ENCODE results near the gene CWF19L1.
"Not testable (repeated sequence)": the region's sequence is repeated elsewhere in the genome, so short reads cannot be mapped to it uniquely, and the experiment has no call there.

The CWF19L1 gene

GRCh38 chr10:100267239-100268104 lies at the start of gene CWF19L1:
Gene CWF19L1, minus strand, starts transcription at chr10:100267638. Its CDS starts 45 bp downstream, at chr10:100267593.
- peak; percentile 53 to 58 for DNase-seq (ENCODE audit: low read depth in 2 of 2)

DNA sequence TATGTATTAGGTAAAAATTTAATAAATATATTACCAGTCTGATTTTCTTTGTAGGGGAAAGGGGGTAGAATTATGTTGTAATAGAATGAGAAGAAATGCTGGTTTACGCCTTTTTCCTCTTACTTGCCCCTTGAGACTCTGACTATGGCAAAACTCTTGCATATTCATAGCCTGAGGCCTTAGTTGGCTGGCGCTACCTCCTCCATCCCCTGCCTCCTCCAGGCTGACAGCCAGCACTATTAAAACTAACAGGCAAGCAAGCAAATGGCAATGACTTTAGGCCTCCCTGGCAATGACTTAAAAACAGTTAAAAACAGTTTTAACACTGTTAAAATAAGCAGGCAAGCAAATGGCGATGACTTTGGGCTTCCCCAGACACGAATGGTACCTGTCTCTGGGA lies 48.2 kb upstream of the CWF19L1 start:
- DNase-seq (ENCODE audit: low read depth in 2 of 2), result no peak

DNA sequence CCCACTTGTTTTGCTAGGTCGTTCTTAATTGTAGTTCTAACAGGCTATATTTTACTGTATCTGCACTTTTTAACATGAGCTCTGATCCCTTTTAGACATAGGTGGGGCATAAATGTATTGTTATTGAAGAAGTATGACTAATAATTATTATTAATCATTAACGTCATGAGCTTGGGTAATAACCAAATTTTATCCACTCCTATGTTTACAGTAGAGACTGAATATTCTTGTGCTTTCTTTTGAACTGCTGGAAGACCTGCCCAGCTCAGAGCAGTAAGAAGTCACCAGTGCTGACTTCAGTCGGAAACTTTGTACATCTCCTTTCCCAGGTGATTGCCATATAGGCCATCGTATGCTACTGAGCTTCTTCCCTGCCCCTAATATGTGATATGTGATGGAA lies 43.9 kb upstream of the CWF19L1 start:
- DNase-seq (ENCODE audit: low read depth in 2 of 2), result no peak

- no peak for DNase-seq (ENCODE audit: low read depth in 2 of 2)
Observed at GRCh38 chr10:100307684-100308083, 40.2 kb upstream of the CWF19L1 start.

- no peak for DNase-seq (ENCODE audit: low read depth in 2 of 2)
Observed at GRCh38 chr10:100306861-100307260, 39.4 kb upstream of the CWF19L1 start.

DNA sequence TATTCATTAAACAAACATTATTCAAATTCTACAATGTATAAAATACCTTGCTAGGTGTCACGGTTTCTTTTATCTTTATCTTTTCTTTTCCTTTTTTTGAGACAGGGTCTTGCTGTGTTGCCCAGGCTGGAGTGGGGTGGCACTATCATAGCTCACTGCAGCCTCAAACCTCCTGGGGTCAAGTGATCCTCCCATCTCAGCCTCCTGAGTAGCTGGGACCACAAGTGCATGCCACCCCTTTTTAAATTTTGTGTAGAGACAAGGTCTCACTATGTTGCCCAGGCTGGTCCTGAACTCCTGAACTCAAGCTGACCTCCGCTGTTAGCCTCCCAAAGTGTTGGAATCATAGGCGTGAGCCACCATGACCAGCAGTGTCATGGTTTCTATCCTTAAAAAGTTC lies 37.0 kb upstream of the CWF19L1 start:
- DNase-seq (ENCODE audit: low read depth in 2 of 2), result no peak

GRCh38 chr10:100303724-100304319 lies 36.4 kb upstream of the CWF19L1 start:
- no peak for DNase-seq (ENCODE audit: low read depth in 2 of 2)

DNA sequence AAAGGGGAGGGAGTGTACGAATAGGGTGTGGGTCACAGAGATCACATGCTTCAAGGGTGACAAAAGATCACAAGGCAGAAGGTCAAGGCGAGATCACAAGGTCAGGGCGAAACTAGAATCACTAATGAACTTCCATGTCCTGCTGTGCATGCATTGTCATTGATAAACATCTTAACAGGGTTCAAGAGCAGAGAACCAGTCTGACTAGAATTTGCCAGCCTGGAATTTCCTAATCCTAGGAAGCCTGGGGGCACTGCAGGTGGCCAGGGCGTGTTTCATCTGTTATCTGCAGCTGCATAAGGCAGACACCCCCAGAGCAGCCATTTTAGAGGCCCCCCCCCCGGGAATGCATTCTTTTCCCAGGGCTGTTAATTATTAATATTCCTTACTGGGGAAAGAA lies 33.7 kb upstream of the CWF19L1 start:
- DNase-seq (ENCODE audit: low read depth in 2 of 2), result not testable (repeated sequence)

DNA sequence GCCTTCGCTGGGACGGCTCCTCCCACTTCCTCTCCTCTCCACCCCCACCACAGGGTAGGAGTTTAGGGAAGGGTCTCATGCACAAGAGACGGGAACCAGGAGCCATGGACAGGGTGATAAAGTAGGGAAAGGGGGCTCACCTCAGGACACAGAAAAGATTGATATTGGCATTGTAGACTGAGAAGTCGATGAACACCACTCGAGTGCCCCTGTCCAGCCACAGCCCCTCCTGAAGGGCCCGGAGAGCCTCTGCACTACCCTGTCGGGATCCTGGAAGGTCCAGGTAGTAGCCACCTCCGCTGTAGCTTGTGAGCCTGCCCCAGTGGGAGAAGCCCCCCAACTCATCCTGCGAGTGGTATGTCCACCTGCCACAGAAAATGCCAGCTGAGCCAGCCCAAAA lies 29.8 kb upstream of the CWF19L1 start:
- no peak for DNase-seq (ENCODE audit: low read depth in 2 of 2)

GRCh38 chr10:100293066-100293465 lies 25.6 kb upstream of the CWF19L1 start:
- DNase-seq (ENCODE audit: low read depth in 2 of 2), result no peak

GRCh38 chr10:100292300-100292699 lies 24.9 kb upstream of the CWF19L1 start:
- DNase-seq (ENCODE audit: low read depth in 2 of 2), result not testable (repeated sequence)

- no peak for DNase-seq (ENCODE audit: low read depth in 2 of 2)
Observed at GRCh38 chr10:100291356-100291755, 23.9 kb upstream of the CWF19L1 start.

DNA sequence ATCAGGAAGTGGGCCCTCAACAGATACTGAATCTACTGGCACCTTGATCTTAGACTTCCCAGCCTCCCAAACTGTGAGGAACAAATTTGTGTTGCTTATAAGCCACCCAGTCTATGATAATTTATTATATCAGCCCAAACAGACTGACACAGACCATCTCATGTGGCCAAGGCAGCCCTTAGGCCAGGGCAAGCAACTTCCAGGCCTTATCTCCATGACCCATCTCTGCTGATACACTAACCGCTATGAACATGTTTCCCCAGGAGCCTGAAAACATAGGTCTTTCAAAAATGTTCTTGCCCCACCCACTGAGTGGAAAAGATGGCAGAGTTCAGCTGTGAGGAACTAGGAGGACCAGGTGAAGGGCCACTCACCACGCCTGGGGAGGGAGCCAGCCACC lies 22.2 kb upstream of the CWF19L1 start:
- DNase-seq (ENCODE audit: low read depth in 2 of 2), result no peak

GRCh38 chr10:100288196-100288595 lies 20.8 kb upstream of the CWF19L1 start:
- no peak for DNase-seq (ENCODE audit: low read depth in 2 of 2)

DNA sequence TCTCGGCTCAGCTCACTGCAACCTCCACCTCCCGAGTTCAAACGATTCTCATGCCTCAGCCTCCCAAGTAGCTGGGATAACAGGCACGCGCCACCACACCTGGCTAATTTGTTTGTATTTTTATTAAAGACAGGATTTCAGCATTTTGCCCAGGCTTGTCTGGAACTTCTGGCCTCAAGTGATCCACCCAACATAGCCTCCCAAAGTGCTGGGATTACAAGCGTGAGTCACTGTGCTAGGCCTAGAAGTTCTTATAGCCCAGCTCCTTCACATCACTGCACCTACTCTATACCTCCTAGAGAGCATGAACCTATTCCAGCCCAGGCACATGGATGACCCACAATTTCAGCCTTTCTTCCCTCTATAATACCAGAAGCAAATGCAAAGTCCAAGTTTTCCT lies 20.3 kb upstream of the CWF19L1 start:
- no peak for DNase-seq (ENCODE audit: low read depth in 2 of 2)

- peak; percentile 57 to 59 for DNase-seq (ENCODE audit: low read depth in 2 of 2)
Observed at GRCh38 chr10:100286051-100287033, 18.9 kb upstream of the CWF19L1 start, which contains the start of gene BLOC1S2. Gene BLOC1S2, minus strand, starts transcription at chr10:100286680. Its CDS starts 21 bp downstream, at chr10:100286659.

- DNase-seq (ENCODE audit: low read depth in 2 of 2), result not testable (repeated sequence)
Observed at GRCh38 chr10:100285326-100285725, 17.9 kb upstream of the CWF19L1 start.

DNA sequence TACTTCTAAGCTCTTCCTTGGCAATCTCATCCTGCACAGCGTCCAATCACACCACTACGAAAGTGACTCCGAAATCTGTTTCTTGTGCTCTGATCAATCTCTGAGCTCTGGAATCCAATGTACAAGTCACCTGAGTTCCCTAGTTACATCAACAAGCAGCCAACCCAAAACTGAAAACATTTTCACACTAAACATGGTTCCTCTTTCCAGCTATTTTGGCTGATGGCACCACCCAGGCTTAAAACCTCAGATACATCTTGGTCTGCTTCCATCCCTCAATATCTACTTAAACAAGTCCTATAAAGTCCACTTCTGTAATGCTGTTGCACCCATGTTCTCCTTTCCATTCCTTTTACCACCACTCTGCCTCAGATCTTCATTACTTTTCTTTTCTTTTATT lies 15.5 kb upstream of the CWF19L1 start:
- DNase-seq (ENCODE audit: low read depth in 2 of 2), result no peak

DNA sequence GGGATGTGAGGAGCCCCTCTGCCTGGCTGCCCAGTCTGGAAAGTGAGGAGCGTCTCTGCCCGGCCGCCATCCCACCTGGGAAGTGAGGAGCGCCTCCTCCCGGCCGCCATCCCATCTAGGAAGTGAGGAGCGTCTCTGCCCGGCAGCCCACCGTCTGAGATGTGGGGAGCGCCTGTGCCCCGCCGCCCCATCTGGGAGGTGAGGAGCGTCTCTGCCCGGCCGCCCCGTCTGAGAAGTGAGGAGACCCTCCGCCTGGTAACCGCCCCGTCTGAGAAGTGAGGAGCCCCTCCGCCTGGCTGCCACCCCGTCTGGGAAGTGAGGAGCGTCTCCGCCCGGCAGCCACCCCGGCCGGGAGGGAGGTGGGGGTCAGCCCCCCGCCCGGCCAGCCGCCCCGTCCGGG lies 9.5 kb upstream of the CWF19L1 start:
- not testable (repeated sequence) for DNase-seq (ENCODE audit: low read depth in 2 of 2)

DNA sequence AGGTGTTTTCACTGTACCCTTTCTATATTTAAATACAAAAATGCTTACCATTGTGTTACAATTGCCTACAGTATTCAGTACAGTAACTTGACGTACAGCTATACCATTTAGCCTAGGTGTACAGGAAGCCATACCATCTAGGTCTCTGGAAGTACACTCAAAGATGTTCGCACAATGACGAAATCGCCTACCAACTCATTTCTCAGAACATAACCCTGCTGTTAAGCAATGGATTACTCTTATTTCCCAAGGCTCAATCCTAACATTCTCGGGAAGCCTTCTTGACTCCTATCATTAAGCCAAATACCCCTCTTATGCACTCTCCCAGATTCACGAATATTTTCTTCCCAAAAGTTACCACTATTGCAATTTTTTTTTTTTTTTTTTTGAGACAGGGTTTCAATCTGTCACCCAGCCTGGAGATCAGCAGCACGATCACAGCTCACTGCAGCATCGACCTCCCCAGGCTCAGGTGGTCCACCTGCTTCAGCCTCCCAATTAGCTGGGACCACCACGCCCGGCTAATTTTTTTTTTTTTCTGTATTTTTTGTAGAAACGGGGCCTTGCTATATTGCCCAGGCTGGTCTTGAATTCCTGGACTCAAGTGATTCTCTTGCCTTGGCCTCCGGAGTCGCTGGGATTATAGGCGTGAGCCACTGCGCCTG lies 1.5 kb downstream of the CWF19L1 start:
- no peak for DNase-seq (ENCODE audit: low read depth in 2 of 2)

DNA sequence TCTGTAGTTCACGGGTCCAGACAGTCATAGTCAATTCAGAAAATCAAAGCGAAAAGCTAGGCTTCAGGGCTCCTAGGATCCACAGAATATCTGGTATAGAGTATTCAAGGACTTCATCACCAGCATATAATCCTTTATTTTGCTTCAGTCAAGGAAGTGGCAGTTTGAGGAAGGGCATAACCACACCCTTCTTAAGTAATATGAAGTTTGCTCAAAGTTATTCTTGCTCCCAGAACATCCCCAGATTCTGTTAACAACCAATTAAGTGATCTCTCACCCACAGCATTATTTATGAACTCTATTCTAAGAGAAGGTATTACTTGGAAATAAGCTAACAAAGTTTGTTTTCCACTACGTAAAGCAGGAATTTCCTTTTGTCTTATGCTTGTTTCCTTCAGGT lies 13.2 kb downstream of the CWF19L1 start:
- no peak for DNase-seq (ENCODE audit: low read depth in 2 of 2)

All from fibroblast of skin of left biceps (primary cell).